ENCODE data around the gene LRRC18. TPM values are rescaled to one million over a fixed set of nuclear protein-coding genes. Genes with fewer than 3 reads are reported as not detected.

The LRRC18 gene
- total and polyA plus RNA-seq, 12 donors = not detected

DNA sequence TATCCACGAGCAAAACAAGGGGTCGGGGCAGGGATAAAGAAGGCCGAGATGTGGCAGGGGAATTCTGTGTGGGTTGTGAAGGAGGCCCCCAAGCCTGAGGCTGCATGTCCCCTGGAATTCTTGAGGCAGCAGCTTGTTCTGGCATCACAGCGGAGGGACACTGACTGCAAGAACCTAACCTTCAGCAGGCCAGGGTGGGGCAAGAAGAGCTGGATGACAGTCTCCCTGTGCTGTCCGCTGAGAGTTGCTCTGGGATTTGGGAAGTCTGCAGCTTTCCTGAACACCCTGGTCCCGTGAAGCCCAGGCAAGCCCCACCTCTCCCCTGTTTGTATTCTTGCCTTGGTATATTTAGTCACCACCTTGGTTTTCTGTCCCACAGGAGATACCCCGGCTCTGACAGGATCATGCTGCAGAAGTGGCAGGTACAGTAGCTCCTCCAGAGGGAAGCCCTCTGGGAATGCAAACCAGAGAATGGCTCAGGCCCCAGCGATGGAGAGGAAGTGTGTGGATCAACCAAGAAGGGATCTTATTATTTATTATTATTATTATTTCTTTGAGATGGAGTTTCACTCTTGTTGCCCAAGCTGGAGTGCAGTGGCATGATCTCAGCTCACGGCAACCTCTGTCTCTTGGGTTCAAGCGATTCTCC is 1.9 kb upstream of the LRRC18 start:
- H3K27me3 ChIP-seq = no peaks in the 10 kb centered on the region
- 85 to 88% (median 87%) methylated on average over 8 to 10 of the region's 10 CpGs for WGBS, 4 donors
- no peak overlapping the region for H3K4me3 ChIP-seq
- DNase-seq = peak in 1 of 7 donors; percentile 27
- intact Hi-C loops (cut with DNase I) = no loop called here
- no peaks in the 10 kb centered on the region for H3K9me3 ChIP-seq (replicated peaks in 1 of 3)
- TF ChIP-seq POLR2A (IDR thresholded peaks at IDR 0.05) = no peak
- TF ChIP-seq, protein P1, sequence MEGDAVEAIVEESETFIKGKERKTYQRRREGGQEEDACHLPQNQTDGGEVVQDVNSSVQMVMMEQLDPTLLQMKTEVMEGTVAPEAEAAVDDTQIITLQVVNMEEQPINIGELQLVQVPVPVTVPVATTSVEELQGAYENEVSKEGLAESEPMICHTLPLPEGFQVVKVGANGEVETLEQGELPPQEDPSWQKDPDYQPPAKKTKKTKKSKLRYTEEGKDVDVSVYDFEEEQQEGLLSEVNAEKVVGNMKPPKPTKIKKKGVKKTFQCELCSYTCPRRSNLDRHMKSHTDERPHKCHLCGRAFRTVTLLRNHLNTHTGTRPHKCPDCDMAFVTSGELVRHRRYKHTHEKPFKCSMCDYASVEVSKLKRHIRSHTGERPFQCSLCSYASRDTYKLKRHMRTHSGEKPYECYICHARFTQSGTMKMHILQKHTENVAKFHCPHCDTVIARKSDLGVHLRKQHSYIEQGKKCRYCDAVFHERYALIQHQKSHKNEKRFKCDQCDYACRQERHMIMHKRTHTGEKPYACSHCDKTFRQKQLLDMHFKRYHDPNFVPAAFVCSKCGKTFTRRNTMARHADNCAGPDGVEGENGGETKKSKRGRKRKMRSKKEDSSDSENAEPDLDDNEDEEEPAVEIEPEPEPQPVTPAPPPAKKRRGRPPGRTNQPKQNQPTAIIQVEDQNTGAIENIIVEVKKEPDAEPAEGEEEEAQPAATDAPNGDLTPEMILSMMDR (IDR thresholded peaks at IDR 0.05) = no peak
- H3K36me3 ChIP-seq (replicated peaks in 1 of 2) = no peaks in the 10 kb centered on the region
- H3K4me1 ChIP-seq (replicated peaks in 1 of 2) = no peaks in the 10 kb centered on the region
- no peak overlapping the region for H3K27ac ChIP-seq

DNA sequence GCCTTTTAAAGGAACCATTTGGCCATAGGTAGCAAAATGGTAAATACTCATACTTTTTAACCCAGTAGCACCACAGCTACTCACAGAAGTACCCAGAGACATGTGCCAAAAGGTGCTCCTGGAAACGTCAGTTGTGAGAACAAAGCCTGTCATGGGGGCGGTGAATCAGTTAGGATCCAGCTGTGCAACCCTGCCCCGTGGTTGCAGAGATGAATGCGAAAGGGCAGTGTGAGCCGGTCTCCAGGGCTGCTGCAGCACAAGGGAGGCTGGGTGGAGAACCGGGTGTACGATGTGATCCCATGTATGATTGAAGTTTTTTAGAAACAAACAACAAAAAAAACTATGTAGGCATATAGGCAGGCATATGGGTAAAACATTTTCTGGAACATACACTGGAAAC is 1.3 kb upstream of the LRRC18 start:
- H3K9me3 ChIP-seq (replicated peaks in 1 of 3) = no peaks in the 10 kb centered on the region
- 71 to 80% (median 78%) methylated on average over 7 of the region's 7 CpGs for WGBS, 4 donors
- TF ChIP-seq POLR2A (IDR thresholded peaks at IDR 0.05) = no peak
- TF ChIP-seq, protein P1 (IDR thresholded peaks at IDR 0.05) = no peak
- intact Hi-C loops (cut with DNase I) = no loop called here
- H3K36me3 ChIP-seq (replicated peaks in 1 of 2) = no peaks in the 10 kb centered on the region
- no peak overlapping the region for H3K27ac ChIP-seq
- no peak overlapping the region for H3K4me3 ChIP-seq
- DNase-seq = no peak
- H3K4me1 ChIP-seq (replicated peaks in 1 of 2) = no peaks in the 10 kb centered on the region
- no peaks in the 10 kb centered on the region for H3K27me3 ChIP-seq

- 84 to 95% (median 89%) methylated on average over 5 of the region's 5 CpGs for WGBS, 4 donors
- intact Hi-C loops (cut with DNase I) = no loop called here
- H3K36me3 ChIP-seq (replicated peaks in 1 of 2) = no peaks in the 10 kb centered on the region
Observed at GRCh38 chr10:48940372-48940771, 732 bp upstream of the LRRC18 start.

GRCh38 chr10:48938990-48939536 is 577 bp downstream of the LRRC18 start:
- Histone ChIP-seq H3K4me3 (no peak overlapping the region), H3K27ac (no peak overlapping the region), H3K27me3 (no peaks in the 10 kb centered on the region), H3K36me3 (replicated peaks in 1 of 2) (no peaks in the 10 kb centered on the region), H3K4me1 (replicated peaks in 1 of 2) (no peaks in the 10 kb centered on the region), H3K9me3 (replicated peaks in 1 of 3) (no peaks in the 10 kb centered on the region)
- WGBS, 4 donors = 67 to 78% (median 74%) methylated on average over 4 to 6 of the region's 6 CpGs
- peak in 1 of 7 donors; percentile 24 for DNase-seq
- intact Hi-C loops (cut with DNase I) = no loop called here
- TF ChIP-seq, protein P1 (IDR thresholded peaks at IDR 0.05) = no peak
- TF ChIP-seq POLR2A (IDR thresholded peaks at IDR 0.05) = no peak

More at GRCh38 chr10:48940372-48940771, 732 bp upstream of the LRRC18 start:
- no peak overlapping the region for H3K27ac ChIP-seq
- H3K4me1 ChIP-seq (replicated peaks in 1 of 2) = no peaks in the 10 kb centered on the region
- H3K27me3 ChIP-seq = no peaks in the 10 kb centered on the region
- TF ChIP-seq, protein P1 (IDR thresholded peaks at IDR 0.05) = no peak
- TF ChIP-seq POLR2A (IDR thresholded peaks at IDR 0.05) = no peak
- no peak overlapping the region for H3K4me3 ChIP-seq
- no peaks in the 10 kb centered on the region for H3K9me3 ChIP-seq (replicated peaks in 1 of 3)
- no peak for DNase-seq

All from adrenal gland (tissue), 12 donors.